HL-60 (cell line): ENCODE results near the gene CFAP20DC.

Experiments
- GABPA ChIP-seq: IDR thresholded peaks from 2 replicates; pipeline ENCODE4 v1.6.1; 2012; ENCODE audit warnings: low read depth
- POLR2AphosphoS5 ChIP-seq: IDR thresholded peaks from 2 replicates; pipeline ENCODE4 v1.6.1; 2012; ENCODE audit warnings: low read depth
- SPI1 ChIP-seq: IDR thresholded peaks from 2 replicates; pipeline ENCODE4 v1.6.1; 2012; ENCODE audit warnings: low read depth, mild to moderate bottlenecking, borderline replicate concordance
- TF ChIP-seq, protein P1 (sequence below): IDR thresholded peaks from one replicate; pipeline ENCODE4 v1.5.1; 2011; ENCODE audit warnings: low read length, control low read depth, inconsistent platforms; ENCODE audit not compliant: insufficient read depth
- TF ChIP-seq, protein P2 (sequence below): IDR thresholded peaks from 2 replicates; pipeline ENCODE4 v1.6.1; 2012; ENCODE audit warnings: low read depth; ENCODE audit not compliant: insufficient replicate concordance

GRCh38 chr3:58840949-58841348 is 208.9 kb downstream of the CFAP20DC start:
- TF ChIP-seq POLR2AphosphoS5 = no peak
- TF ChIP-seq, protein P1, sequence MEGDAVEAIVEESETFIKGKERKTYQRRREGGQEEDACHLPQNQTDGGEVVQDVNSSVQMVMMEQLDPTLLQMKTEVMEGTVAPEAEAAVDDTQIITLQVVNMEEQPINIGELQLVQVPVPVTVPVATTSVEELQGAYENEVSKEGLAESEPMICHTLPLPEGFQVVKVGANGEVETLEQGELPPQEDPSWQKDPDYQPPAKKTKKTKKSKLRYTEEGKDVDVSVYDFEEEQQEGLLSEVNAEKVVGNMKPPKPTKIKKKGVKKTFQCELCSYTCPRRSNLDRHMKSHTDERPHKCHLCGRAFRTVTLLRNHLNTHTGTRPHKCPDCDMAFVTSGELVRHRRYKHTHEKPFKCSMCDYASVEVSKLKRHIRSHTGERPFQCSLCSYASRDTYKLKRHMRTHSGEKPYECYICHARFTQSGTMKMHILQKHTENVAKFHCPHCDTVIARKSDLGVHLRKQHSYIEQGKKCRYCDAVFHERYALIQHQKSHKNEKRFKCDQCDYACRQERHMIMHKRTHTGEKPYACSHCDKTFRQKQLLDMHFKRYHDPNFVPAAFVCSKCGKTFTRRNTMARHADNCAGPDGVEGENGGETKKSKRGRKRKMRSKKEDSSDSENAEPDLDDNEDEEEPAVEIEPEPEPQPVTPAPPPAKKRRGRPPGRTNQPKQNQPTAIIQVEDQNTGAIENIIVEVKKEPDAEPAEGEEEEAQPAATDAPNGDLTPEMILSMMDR = no peak
- TF ChIP-seq, protein P2, sequence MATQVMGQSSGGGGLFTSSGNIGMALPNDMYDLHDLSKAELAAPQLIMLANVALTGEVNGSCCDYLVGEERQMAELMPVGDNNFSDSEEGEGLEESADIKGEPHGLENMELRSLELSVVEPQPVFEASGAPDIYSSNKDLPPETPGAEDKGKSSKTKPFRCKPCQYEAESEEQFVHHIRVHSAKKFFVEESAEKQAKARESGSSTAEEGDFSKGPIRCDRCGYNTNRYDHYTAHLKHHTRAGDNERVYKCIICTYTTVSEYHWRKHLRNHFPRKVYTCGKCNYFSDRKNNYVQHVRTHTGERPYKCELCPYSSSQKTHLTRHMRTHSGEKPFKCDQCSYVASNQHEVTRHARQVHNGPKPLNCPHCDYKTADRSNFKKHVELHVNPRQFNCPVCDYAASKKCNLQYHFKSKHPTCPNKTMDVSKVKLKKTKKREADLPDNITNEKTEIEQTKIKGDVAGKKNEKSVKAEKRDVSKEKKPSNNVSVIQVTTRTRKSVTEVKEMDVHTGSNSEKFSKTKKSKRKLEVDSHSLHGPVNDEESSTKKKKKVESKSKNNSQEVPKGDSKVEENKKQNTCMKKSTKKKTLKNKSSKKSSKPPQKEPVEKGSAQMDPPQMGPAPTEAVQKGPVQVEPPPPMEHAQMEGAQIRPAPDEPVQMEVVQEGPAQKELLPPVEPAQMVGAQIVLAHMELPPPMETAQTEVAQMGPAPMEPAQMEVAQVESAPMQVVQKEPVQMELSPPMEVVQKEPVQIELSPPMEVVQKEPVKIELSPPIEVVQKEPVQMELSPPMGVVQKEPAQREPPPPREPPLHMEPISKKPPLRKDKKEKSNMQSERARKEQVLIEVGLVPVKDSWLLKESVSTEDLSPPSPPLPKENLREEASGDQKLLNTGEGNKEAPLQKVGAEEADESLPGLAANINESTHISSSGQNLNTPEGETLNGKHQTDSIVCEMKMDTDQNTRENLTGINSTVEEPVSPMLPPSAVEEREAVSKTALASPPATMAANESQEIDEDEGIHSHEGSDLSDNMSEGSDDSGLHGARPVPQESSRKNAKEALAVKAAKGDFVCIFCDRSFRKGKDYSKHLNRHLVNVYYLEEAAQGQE = no peak
- TF ChIP-seq GABPA = no peak
- TF ChIP-seq SPI1 = no peak
